Fibroblast of gingiva (primary cell): Measurements from ENCODE around the gene NTRK1.

Source experiments
- DNase-seq: peaks from one replicate; pipeline ENCODE4 v3.0.0-alpha.2; 2011; ENCODE audit warnings: low read depth

Gene NTRK1

GRCh38 chr1:156838972-156839371, 21.7 kb upstream of the NTRK1 start:
- no peak for DNase-seq

GRCh38 chr1:156839426-156840109, 21.1 kb upstream of the NTRK1 start:
- DNase-seq = no peak

GRCh38 chr1:156840186-156840897, 20.3 kb upstream of the NTRK1 start:
- DNase-seq = no peak

GRCh38 chr1:156840898-156841279, 19.8 kb upstream of the NTRK1 start:
- DNase-seq = no peak

- no peak for DNase-seq
Observed at GRCh38 chr1:156841295-156841855, 19.3 kb upstream of the NTRK1 start.

- no peak for DNase-seq
Observed at GRCh38 chr1:156842618-156843300, 17.9 kb upstream of the NTRK1 start.

GRCh38 chr1:156844102-156844501, 16.6 kb upstream of the NTRK1 start:
- no peak for DNase-seq

- DNase-seq = no peak
Observed at GRCh38 chr1:156844638-156845037, 16.0 kb upstream of the NTRK1 start.

GRCh38 chr1:156845055-156845952, 15.4 kb upstream of the NTRK1 start:
- no peak for DNase-seq

- no peak for DNase-seq
Observed at GRCh38 chr1:156845953-156846545, 14.6 kb upstream of the NTRK1 start.

- DNase-seq = no peak
Observed at GRCh38 chr1:156846643-156847042, 14.0 kb upstream of the NTRK1 start.

GRCh38 chr1:156847591-156848460, 12.8 kb upstream of the NTRK1 start:
- DNase-seq = no peak

- no peak for DNase-seq
Observed at GRCh38 chr1:156848461-156849150, 12.1 kb upstream of the NTRK1 start.

GRCh38 chr1:156849151-156849496, 11.5 kb upstream of the NTRK1 start:
- DNase-seq = no peak

GRCh38 chr1:156851779-156852417, 8.8 kb upstream of the NTRK1 start:
- no peak for DNase-seq

GRCh38 chr1:156852418-156852874, 8.2 kb upstream of the NTRK1 start:
- DNase-seq = no peak

- DNase-seq = no peak
Observed at GRCh38 chr1:156853761-156854160, 6.9 kb upstream of the NTRK1 start.

- no peak for DNase-seq
Observed at GRCh38 chr1:156854634-156855033, 6.0 kb upstream of the NTRK1 start.

GRCh38 chr1:156856282-156856785, 4.3 kb upstream of the NTRK1 start:
- DNase-seq = no peak
